ENCODE results near the gene TEAD2.

TEAD2 gene

DNA sequence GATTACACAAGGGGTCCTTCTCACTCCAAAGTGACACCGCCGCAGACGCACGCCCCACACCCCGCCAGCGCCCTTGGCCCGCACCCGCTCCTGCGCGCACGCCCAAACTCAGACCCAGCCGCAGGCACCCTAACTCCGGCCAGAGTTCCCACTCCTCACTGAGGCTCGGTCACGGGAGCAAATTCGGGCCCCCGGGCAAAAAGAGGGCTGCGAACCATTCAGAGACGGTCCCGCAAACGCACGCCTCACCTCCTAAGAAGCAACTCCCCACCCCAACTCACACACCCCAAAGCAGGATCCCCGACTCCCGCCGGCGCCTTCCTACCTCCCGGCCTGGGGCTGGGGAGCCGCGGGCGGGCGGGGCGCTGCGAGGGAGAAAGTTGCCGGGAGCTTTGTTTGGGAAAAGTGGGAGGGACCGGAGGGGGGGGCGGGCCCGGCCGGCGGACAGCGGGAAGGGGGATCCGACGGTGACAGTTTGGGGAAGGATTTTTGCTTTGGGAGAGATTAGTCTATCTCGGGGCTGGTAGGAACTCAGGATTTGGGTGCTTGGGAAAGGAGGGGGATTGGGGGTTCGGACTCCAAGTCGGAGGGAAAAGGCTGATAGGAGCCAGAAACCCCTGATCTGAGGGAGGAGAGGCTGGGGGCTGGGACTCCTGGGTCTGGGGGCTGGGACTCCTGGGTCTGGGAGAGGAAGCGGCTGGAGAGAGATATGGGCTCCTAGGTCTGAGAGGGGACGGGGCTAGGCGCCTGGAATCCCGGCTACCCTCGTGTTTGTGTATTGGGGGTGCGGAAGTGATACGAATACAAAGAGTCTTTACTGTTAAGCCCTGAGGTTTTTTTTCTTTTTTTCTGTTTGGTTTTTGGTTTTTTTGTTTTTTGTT is at the start of gene TEAD2:
TSS of gene TEAD2 (minus strand) at position 369 of the 881 bp plus-strand sequence. CDS start 2,341 bp downstream, outside the sequence.
- peak; percentile 67 for DNase-seq

DNA sequence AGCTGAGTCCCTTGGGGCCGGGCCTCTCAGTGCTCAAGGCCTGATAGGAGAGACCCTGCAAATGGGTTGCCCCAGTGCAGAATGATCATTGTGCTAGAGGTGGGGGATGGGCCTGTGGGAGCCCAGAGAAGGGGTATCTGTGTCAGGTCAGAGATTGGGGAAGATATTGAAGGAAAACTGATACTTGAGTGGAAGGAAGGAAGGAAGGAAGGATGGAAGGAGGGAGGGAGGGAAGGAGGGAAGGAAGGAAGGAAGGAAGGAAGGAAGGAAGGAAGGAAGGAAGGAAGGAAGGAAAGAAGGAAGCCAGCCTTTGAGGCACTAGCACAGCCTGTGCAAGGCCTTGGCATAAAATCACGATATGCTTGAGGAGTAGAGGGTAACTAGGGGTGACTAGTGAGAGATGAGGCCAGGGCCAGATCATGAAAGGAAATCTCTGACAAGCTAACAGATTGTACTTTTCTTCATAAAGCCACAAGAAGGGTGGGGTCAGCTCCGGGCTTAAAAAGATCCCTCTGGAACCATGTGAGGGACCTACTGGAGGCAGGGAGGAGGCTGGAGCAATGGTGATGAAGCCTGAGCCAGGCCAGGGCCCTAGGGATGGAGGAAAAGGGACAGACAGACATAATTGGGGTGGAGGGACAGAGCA is 49.6 kb upstream of the TEAD2 start:
- no peak for DNase-seq

DNA sequence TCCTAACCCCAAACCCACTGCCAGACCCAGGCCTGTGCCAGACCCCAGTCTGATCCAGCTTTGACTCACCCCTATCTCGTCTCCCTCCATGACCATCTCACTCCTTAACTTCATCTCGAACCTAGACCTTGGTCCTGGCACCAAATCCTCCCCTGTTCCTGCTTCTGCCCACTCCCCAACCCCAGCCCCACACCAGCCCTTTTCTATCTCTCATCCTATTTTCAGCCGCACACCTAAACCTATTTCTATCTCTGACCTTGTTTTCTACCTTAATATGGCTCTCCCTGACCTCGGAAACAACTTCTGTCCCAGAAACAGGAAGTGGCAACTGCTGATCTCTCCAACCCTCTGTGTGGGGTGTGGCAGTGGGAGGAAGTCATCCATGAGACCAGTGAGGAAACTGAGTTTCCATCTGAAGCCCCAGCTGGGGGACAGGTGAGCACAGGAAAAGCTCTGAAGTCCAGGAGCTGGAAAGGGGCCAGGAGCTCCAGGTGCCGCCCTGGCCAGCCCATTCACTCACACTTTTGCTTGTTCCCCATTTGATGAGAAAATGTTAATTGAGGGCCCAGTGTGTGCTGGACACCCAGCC is 47.3 kb upstream of the TEAD2 start:
- no peak for DNase-seq

DNA sequence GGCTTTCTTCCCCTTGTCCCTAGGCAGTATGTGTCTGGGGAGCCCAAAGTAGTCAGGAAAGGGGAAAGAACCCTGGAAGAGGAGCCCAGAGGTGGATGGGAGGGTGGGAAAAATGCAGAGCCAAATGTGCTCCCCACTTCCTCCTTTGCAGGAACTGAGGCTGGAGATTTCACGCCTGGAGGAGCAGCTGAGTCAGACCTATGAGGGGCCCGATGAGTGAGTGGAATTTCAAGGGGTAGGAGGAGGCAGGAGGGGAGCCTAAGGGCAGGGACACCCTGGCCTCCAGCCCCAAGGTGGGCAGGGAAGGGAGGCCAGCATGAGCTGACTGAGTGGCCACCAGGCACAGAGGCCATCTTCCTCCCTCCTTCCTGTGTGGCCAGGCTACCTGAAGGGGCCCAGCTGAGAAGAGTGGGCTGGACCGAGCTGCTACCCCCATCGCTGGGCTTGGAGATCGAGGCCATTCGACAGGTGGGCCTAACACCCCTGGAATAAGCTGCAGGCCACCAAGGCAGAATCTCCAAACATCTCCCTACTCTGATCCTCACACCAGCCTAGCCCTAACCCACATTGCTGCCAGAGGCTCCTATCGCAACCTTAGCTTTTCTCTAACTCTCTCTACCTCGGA is 46.7 kb upstream of the TEAD2 start:
- no peak for DNase-seq

DNA sequence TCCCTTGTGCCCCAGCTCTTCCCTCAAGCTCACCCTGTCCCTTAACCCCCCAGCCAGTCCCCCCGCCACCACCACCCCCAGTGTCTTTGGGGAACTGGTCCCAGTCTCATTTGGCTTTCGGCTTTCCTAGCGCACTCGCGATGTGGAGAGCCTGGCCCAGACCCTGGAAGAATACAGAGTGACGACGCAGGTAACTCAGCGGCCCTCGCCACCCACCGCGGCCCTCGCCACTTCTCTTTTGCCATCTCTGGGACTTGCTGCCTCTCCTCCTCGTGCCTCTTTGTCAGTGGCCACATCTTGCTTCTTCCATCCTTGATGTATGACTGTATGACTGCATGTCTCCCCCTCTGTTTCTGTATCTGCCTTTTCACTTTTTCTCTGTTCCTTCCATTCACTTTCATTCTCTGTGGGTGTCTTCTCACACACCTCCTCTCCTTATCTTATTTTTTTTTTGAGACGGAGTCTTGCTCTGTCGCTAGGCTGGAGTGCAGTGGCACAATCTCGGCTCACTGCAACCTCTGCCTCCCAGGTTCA is 45.3 kb upstream of the TEAD2 start:
- DNase-seq: no peak

DNA sequence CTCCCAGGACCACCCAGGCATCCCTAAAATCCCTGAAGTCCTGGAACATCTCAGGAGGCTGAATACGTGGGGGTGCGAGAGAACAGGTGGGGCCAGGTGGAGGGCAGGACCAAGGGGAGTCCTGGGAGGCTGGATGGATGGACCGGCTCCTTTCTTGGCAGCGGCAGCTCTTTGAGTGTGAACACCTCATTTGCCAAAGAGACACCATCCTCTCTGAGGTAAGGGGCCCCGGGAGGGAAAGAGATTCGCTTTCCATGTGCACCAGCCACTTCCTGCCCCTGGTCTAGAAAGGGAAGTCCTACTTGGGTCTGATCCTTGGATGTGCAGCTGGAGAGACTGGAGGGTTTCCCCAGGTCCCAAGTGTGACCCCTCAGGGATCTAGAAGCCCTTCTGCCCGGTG is 44.9 kb upstream of the TEAD2 start:
- no peak for DNase-seq

DNA sequence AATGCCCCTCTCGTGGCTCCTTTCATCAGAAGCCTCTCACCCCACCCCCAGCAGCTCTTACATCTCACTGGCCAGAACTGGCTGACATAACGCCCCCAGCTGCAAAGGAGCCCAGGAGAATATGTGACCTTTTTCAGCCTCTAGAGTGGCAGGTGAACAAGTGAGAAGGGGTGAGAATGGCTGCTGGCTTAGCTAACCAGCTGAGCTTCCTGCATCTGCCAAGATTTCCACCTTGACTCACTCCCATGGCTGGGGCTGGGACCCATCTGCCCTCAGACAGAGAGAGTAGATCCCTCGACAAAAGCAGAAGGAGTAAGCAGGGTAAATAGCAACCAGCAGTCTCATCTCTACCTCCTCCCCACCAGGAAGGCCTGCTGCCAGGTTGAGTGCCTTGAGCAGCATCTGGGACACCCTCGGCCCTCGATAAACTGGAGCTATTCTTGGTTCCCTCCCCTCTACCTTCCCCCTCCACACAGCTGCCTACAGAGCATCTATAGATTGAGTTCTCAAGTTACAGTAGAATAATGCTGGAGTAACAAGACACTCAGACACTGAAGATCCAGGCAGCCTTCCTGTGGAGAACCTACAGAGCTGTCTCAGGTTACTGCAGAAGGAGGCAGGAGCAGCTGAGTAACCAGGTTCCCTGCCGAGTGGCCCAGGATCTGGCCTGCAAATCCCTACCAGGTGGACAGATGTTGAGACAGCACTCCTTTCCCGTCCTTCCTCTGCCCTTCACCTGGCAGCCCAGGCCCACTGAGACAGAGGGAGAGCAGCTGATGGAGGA is 41.4 kb upstream of the TEAD2 start:
- no peak for DNase-seq

DNA sequence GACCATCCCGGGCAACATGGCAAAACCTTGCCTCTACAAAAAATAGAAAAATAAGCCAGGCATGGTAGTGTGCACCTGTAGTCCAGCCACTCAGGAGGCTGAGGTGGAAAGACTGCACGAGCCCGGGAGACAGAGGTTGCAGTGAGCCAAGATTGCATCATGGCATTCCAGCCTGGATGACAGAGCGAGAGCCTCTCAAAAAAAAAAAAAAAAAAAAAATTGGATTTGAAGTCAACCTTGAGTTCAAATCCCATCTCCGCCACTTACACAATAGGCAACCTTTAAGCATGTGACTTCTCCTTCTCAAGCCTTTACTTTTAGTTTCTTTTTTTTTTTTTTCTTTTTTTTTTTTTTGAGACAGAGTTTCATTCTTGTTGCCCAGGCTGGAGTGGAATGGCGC is 37.8 kb upstream of the TEAD2 start:
- DNase-seq: no peak

DNA sequence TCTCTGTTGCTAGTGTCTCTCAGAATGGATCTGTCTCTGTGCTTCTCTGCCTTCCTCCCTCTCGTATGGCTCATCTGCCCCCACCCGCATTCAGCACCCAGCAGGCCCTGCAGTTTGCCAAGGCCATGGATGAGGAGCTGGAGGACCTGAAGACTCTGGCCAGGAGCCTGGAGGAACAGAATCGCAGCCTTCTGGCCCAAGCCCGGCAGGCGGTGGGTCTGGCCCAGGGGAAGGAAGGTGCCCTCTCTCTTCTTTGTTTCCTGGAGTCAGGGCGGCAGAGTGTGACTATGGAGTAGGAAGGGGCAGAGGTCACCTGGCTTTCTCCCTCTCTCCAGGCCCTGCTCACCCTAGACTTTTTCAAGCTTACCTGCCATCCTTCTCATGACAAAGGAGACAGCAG is 36.7 kb upstream of the TEAD2 start:
- DNase-seq: no peak

DNA sequence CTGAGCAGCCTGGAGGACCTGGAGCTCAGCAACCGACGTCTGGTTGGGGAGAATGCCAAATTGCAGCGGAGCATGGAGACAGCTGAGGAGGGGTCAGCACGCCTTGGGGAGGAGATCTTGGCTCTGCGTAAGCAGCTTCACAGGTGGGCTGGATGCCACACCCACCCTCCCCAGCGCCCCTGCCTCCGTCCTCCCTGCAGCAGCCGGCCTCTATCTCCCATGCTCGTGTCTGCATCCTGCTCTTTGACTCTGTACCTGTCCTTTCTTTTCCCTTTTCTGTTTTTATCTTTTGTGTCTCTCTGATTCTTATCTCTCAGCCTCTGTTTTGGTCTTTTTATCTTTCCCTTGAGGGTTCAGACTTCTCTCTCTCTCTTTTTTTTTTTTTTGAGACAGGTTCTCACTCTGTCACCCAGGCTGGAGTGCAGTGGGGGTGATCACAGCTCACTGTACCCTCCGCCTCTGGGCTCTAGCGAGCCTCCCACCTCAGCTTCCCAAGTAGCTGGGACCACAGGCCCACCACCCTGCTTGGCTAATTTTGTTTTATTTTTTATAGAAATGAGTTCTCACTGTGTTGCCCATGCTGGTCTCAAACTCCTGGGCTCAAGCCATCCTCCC is 35.9 kb upstream of the TEAD2 start:
- DNase-seq: no peak

DNA sequence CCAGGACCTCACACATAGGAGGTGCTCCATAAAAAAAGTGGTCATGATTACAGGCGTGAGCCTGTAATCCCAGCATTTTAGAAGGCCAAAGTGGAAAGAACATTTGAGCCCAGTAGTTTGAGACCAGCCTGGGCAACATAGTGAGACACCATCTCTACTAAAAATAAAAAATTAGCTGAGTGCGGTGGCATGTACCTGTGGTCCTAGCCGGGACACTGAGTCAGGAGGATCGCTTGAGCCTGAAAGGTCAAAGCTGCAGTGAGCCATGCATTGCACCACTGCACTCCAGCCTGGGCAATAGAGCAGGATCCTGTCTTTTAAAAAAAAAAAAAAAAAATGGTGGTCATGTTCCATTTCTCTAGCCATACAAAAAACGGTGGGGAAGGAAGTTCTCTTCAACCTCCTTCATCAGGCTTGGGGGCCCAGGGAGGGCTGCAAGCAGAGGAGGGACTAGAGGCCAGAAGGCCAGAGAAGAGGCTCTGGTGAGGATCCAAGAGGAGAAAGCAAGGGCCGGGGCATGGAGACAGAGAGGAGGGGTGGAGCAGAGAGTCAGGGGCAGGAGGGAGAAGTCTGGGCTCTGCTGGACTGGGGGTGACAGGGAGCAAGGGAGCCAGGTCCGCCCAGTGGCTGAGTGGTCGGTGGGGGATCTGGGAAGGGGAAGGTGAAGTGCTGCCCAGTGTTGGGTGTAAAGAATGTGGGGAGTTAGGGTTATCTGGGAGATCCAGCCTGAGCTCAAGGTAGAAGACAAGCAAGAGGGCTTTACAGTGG is 34.7 kb upstream of the TEAD2 start:
- no peak for DNase-seq

DNA sequence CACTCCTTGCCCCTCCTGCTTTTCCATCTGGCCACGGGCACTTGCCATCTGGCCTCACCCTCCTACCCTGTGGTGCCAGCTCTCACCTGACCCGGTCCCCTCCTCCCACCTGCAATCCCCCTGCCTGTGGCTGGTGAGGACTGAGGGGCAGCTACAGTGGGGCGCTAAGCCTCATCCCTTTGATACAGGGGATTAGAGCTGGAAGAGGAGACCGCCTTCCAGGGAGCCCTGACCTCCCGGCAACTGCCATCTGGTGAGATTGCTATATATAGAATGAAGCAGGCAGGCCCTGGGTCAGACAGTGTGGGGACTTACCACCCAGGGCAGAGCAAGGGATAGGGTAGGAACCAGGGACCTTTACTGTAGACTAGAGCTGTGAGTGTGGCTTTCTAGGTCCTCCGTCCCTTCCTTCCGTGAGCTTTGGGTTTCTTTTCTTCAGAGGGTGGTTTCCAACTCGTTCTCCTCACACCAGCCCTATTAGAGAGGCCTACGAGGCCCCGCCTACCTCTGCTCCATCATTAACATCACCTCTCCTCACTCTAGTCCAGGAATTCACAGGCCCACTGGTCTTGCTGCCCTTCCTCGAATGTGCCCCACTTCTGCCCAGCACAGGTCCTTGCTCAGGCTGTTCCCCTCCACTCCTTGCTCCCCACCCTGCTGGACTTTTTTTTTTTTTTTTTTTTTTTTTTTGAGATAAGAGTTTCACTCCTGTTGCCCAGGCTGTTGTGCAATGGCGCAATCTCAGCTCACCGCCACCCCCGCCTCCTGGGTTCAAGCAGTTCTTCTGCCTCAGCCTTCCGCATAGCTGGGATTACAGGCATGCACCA is 33.6 kb upstream of the TEAD2 start:
- DNase-seq: no peak

DNA sequence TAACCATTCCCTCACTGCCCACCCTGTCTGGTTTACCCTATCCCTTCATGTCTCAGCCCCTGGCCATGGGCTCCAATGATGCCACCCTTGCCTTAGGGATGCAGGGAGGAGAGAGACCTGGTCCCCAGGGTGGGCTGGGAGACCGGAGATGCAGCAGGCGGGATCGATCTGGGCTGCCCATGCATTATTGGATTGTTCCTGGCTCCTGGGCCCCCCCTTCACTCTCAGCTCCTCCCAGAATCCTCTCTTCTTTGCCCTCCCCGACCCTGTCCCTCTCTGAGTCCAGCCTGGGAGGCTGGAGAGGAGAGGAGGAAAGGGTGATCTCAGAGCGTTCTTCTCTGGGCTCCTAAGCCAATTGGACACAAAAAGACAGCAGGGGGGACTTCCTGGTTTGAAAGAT is 31.7 kb upstream of the TEAD2 start:
- DNase-seq: no peak

DNA sequence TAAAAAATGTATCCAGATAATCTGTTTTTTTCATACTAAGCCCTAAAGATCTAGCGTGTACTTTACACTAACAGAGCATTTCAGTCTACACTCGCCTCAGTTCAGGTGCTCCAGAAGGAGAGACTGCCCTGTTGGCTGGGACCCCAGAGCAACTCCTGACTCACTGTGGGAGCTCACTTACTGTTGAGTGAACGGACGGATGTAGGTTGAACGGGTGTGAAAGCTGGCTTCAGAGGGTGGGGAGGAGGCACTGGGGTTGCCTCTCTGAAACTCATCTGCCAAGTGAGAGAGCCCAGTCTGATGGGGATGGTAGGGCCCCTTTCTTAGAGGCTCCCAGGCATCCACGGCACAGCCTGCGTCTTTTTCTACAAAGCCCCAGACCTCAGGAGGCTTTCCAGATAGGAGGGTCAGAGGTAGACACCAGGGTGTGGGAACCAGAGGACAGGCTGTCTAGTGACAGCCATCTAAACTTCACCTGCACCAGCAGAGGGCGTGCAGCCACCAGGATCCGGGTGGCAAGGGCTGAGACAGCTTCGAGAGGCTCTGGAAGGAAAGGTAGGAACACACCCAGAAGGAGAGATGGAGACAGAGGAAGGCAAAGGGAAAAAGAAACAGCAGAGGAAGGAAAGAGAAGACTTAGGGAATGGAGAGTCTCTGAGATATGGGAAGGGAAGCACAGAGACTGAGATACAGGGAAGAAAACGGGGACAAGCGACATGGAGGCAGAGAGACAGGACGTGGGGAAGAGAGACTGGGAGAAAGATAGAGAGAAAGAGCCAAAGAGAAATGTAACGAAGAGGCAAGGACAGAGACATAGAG is 29.6 kb upstream of the TEAD2 start:
- DNase-seq: peak; percentile 87

DNA sequence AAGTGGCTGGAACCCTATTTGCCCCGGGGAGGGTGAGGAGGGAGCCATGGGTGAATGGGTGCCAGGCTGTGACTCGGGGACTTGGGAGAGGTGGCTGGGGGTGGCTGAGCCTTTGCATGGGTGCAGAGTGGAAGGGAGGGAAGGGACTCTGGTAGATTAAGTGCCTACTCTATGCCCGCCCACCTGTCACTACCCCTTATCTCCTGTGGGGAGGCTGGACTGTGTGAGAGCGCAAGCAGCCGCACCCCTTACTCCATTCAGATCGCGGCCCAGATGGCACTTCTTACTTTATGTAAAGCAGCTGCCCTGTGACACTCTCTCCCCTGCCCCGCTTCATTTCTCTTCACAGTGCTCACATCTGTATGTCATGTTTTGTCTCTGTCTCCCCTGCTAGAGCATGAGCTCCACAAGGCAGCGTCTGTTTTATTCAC is 28.7 kb upstream of the TEAD2 start:
- DNase-seq: no peak

DNA sequence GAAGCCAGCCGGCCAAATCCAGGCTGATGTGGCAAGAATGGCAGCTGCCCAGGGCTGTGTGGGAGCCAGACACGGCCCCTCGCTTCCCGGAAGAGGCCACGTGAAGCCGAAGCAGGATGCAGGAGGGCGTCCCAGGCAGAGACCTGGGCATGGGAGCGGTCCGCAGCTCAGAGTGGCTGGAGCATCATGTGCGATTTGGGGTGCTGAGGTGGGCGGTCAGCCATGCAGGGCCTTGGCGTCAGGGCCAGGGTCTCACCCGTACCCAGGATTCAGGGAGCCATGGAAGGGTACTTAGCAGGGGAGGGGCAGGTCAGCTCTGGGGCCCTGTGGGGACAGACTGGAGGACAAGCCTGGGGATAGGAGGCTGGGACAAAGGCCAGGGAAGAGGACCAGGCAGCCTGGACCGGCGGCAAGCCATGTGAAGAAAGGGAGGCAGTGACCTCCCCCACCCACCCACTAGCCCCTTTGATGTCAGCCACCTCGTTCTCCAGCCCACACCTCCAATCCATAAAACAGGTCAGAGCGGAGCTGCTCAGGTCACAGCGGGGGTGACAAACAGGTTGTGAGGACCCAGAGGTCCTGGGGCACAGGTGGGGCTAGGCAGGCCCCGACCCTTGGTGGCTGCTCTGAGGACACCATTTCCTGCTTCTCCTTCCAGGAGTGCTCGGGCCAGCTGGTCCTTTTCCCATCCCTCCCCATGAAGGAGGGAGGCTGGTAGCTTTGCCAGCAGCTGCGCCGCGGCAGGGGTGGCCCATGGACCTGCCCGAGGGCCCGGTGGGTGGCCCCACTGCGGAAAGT is 28.1 kb upstream of the TEAD2 start:
- DNase-seq: no peak

DNA sequence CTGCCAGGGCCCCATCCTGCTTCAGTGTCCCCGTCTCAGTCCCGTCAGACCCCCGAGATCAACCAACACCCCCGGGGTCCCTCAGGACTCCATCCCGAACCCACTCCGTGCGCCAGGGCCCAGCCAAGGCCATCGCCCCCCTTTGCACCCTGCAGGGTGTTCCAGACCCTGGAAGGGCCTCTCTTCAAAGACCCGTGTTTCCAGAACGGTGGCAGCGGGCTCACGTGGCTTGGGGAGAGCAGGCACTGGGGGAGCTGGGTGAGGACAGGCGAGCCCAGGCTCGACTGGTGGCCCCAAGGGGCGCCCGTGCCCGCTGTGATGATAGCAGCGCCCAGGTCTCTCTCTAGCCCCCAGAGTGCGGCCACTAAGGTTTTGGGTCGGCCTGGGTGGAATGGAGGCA is 27.2 kb upstream of the TEAD2 start:
- no peak for DNase-seq

DNA sequence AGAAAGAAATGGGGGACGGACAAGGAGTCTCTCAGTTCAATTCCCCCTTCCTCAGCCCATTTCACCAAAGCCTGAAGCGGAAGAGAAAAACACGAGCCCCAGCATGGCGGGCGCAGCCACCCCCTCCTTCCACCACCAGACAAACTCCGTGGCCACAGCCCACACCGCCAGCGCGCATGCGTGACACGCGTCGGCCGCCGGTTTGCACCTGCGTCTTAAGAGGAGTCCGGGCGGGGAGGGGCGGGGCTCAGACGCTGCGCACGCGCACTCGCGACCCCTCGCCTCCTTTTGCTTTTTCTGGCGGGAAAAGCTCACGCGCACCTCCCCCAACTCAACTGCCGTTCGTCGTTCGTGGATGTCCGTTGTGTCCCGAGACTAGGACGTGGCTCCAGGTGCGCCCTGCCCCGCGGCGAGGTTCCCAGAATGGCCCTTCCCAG is 25.7 kb upstream of the TEAD2 start, which contains the start of gene KASH5:
TSS of gene KASH5 (plus strand) at position 314 of the 437 bp plus-strand sequence. CDS start 2,635 bp downstream, outside the sequence.
- DNase-seq: peak; percentile 86

Data from activated CD8-positive, alpha-beta memory T cell treated with anti-CD3 and anti-CD28 coated beads for 24 hours (primary cell).